ENCODE measurements around the gene HTRA1.

Gene HTRA1

DNA sequence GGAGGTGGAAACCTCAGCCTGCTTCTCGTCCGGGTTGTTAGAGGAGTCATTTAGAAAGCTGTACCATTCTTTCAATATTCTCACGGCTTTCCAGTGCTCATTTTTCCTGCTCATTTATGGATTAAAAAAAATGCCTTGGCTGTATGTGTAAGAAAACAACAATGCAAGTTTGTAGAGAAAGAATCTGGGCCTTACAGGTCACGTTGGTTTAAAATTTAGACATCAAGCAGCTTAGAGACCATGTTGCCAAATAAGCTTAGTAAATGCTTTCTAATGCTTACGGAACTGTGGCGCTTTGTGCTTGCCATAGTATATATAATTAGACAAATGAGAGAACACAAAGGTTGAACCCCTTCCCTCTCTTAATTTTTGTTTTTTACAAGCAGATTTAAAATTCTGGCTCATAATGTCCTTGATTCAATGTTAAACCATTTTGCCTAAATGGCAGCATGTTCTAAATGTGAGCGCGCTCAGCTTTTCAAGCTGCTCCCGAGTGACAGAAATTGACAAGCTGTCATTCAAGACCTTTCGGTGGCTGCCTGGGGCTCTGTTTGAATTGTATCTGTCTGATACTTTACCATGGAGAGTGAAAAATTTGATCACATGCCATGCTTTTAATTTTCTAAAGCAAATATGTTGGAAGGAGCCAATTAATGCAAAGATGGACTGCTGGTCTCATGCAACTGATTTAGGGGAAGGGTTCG, 5.8 kb upstream of the HTRA1 start:
- DNase-seq: no peak

- DNase-seq: no peak
Observed at GRCh38 chr10:122457934-122458333, 3.4 kb upstream of the HTRA1 start.

DNA sequence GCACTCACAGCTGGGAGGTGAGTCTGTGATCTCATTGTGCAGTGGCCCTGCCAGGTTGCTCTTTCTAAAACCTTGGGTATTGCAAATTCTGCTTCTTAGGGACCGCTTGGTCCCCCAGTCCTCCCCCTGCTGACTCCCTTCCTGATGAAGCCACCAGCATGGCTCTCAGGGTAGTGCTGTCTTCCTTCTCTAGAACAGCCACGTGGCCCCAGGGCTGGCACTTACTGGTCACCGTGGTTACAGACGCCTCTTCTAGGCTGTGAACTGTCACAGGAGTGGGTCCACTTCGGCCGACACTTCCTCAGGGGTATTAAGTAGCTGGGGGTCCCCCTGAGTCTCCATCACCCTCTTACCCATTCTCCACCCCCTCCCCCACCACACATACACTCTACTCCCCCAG, 2.7 kb upstream of the HTRA1 start:
- no peak for DNase-seq

DNA sequence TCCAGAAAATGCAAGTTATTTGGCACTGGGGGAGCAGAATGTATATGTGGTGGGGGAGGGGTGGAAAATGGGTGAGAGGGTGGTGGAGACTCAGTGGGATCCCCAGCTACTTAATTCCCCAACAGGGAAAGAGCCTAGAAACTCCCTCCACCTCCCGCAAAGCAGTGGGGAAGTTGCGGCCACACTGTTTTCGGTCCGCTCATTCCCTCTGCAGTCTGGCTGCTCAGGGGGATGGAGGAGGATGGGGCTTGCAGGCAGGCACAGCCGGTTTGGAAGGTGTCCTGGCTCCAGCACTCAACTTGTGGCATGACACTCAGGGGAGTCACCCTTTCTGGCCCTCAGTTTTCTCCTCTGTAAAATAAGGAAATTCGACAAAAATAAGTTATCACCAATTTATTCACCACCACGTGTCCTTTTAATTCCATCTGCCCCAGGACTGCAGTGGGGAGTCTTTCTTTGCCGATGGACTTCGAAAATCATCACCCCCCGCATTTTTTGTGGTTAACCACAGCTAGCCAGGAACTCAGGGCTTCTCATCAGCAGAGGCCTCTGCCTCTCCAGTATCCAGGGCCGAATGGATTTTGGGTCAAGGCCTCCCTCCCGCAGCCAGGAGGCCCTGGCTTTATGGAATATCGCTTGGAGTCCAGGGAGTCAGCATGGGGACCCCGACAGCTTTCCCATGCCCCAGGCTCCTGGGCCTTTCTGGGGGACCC, 1.6 kb upstream of the HTRA1 start:
- DNase-seq: no peak

- DNase-seq: no peak
Observed at GRCh38 chr10:122460891-122461293, 461 bp upstream of the HTRA1 start.

- DNase-seq: no peak
Observed at GRCh38 chr10:122461729-122462532, 578 bp downstream of the HTRA1 start.

- no peak for DNase-seq
Observed at GRCh38 chr10:122462533-122463465, 1.4 kb downstream of the HTRA1 start.

GRCh38 chr10:122463466-122464249, 2.3 kb downstream of the HTRA1 start:
- DNase-seq: no peak

DNA sequence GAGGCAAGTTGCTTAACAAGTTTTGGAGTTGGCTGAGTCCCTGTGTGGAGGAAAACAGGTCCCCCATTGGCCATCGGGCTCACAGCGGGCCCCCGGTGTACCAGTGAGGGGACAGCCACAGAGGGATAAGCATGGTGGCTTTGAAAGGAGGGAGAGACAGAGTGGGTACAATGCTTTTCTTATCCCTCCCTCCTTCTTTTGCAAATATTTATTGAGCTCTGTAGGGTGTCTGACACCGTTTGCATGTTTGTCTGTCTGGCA, 2.8 kb downstream of the HTRA1 start:
- DNase-seq: no peak

- peak in 1 of 2 experiments; percentile 2 for DNase-seq
Observed at GRCh38 chr10:122464586-122464985, 3.2 kb downstream of the HTRA1 start.

- peak; percentile 33 to 66 for DNase-seq
Observed at GRCh38 chr10:122465401-122466040, 4.2 kb downstream of the HTRA1 start.

DNA sequence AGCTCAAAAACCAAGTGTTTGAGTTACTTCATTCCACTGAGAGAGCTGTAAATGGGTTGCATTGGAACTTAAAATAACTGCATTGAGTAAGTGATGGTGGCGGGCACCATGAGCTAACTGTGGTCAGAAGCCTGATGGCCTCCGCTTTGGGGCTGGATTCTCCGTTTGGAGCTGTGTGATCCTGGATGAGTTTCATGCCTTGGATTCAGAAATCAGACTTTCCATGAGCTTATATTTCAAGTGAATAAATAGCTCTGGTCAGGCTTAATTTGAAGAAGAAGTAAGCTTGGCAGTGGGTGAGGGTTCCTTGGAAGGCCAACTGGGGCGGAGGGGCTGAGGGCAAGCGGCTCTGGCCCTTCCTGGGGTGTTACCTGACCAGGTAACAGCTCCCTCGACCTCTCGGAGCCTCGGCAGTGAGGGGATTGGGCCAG, 5.6 kb downstream of the HTRA1 start:
- DNase-seq: no peak

DNA sequence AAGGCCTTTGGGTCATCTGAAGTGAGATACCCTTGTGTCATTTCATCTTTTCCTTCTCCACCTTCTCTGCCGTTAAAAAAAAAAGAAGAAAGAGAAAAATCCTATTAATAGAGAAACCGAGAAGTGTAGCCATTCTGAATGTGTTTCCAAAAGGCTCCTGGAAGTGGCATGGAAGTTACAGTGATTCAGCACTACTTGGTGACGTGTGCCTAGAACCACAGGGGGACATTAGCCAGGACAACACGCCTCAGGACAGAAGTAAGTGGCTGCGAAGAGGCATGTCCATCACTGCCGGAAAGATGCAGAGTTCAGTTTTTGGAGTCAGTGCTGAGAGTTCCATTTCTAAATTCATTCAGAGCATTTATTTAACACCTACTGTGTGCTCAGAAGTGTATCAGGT, 6.3 kb downstream of the HTRA1 start:
- DNase-seq: no peak

DNA sequence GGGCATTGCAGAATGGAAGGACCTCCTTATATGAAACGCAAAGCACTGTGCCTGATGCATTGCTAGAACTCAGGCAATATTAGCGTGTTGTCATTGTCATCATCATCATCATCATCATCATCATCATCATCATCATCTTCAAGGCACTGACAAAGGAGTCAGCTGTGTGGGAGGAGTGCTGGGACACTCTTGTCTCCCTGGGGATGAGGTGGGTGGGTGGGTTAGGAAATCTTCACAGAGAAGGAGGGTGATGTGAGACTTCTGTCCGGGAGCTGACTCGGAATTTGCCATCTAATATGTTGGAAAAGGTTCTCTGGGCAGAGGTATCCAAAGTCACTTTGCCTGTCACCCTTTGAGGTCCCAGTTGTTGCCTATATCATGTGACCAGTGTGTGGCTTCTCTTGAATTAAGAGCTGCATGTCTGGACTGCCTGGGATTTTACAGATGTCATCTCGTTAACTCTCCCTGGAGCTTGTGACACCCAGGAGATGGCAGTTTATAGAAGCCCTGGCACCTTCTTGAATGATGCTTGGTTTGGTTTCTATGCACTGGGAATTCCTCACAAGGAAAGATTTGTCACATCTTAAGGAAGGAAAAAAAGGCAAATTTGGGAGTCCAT, 7.1 kb downstream of the HTRA1 start:
- peak in 1 of 2 experiments; percentile 4 for DNase-seq

- no peak for DNase-seq
Observed at GRCh38 chr10:122468926-122469781, 7.8 kb downstream of the HTRA1 start.

DNA sequence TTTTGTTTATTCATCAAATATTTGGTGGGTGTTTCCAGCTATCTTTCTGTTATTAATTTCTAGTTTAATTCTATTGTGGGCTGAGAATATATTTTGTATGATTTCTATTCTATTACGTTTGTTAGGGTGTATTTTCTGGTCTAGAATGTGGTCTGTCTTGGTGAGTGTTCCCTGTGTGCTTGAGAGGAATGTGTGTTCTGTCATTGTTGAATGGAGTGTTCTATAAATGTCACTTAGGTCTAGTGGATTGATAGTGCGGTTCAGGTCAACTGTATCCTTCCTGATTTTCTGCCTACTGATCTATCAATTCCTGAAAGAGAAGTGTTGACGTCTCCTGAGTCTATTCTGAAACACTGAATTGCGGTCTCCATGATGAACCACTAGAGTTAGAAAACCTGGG, 8.5 kb downstream of the HTRA1 start:
- DNase-seq: no peak

DNA sequence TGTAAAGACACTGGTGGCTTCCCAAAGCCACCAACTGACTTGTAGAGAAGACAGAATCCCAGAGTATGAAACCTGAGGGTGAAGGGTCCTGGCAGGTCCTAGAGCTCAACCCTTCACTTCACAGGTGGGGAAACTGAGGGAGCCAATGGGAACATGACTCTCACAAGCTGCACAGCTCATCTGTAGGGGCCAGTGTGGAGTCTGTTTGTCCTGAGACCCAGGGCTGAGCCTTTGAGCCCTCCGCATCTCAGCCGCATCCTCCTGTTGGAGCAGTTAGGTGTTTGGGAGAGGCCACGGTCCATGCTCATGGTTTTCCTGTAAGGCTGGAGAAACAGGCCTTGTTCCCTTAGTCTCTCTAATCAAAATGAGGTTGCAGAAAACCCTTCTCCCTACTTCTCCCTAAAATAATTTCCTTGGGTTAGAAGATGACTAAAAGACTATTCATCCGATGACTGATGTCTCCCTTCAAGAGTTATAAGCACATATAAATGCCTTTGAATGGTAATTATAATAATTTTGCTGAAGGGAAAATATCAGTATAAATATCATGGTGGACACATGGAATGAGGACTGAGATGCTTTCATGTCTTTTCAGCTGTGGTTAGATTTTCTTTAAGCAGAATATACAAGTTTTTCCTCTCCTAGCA, 10.3 kb downstream of the HTRA1 start:
- DNase-seq: no peak

DNA sequence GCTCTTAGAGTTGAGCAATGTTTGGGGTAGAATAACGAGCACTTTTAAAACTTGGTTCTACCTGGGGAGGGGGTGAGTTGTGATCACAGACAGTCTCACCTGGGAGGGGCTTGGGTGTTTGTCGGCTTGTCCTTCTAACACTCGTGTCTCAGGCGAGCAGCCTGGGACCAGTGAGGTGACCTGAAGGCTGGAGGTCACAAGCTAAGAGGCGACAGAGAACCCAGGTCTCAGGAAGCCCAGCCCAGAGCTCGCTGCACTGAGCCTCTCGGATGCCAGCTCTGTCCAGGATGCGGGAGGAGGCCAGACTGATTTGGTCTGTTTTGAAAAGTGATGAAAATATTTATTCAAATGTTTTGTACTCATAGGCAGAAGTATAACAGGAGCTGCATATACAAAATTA, 11.8 kb downstream of the HTRA1 start:
- no peak for DNase-seq

DNA sequence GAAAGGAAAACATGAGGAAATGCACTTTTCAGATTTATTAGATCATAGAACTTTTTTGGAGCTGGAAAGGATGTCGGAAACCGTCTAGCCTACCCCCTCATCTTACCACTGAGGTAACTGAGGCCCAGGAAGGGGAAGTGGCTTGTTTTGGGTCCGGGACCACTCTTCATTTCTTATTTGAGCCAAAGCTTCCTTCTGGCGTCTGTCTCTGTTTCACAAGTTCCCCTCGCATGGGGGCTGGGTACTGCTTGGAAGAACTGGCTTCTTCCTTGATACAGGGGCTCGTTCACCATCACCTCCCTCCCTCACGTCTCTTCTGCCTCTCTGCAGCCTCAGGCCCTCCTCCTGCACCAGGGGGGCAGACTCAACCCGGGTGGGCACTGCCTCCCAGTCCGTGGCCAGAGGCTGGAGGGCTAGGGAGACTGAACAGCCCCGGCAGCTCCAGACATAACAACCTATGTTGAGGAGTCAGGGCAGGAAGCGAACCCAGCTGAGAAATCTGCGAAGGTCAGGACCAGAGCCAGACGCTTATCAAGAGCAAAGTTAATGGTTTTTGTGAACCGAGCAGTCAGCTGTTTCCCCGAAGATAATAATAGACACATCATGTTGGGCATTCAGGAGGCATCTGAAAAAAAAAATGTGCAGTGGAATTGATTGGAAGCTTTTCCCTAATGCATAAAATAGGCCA, 12.9 kb downstream of the HTRA1 start:
- no peak for DNase-seq

Measured in NCI-H524 (cell line).